GM19467 (cell line): Measurements from ENCODE around the gene SZRD1.
A peak's percentile ranks its signal among the peaks of the same experiment; 100 is the strongest.
"Not testable (repeated sequence)": the region's sequence is repeated elsewhere in the genome, so short reads cannot be mapped to it uniquely, and the experiment has no call there.

ENCODE experiments used
- ATAC-seq: cut with Tn5 transposase; IDR thresholded peaks from one replicate; pipeline ENCODE4 v1.9.1; 2021; ENCODE audit warnings: mild to moderate bottlenecking, moderate library complexity; ENCODE audit not compliant: unreplicated experiment

Gene SZRD1

GRCh38 chr1:16366722-16367257, at the start of gene SZRD1:
TSS of gene SZRD1 (plus strand) at chr1:16367242. CDS start at chr1:16367258, 16 bp downstream.
- peak; percentile 88 for ATAC-seq

GRCh38 chr1:16318555-16318954, 48.5 kb upstream of the SZRD1 start:
- no peak for ATAC-seq

GRCh38 chr1:16321176-16321867, 45.7 kb upstream of the SZRD1 start:
- ATAC-seq: no peak

- no peak for ATAC-seq
Measured at GRCh38 chr1:16324456-16324890, 42.6 kb upstream of the SZRD1 start.

- no peak for ATAC-seq
Measured at GRCh38 chr1:16326833-16327404, 40.1 kb upstream of the SZRD1 start.

- no peak for ATAC-seq
Measured at GRCh38 chr1:16334655-16335340, 32.2 kb upstream of the SZRD1 start.

- no peak for ATAC-seq
Measured at GRCh38 chr1:16338961-16339360, 28.1 kb upstream of the SZRD1 start.

GRCh38 chr1:16340673-16341072, 26.4 kb upstream of the SZRD1 start:
- no peak for ATAC-seq

- no peak for ATAC-seq
Measured at GRCh38 chr1:16342331-16343062, 24.5 kb upstream of the SZRD1 start.

- ATAC-seq: not testable (repeated sequence)
Measured at GRCh38 chr1:16343276-16343675, 23.8 kb upstream of the SZRD1 start.

- ATAC-seq: no peak
Measured at GRCh38 chr1:16348414-16349182, 18.4 kb upstream of the SZRD1 start.

- no peak for ATAC-seq
Measured at GRCh38 chr1:16349847-16350406, 17.1 kb upstream of the SZRD1 start.

GRCh38 chr1:16351456-16351993, 15.5 kb upstream of the SZRD1 start:
- ATAC-seq: no peak

- ATAC-seq: peak; percentile 83
Measured at GRCh38 chr1:16351994-16352841, 14.8 kb upstream of the SZRD1 start, which contains the start of gene FBXO42. TSS of gene FBXO42 (minus strand) at chr1:16352480. CDS start at chr1:16315418, 37,062 bp downstream.

GRCh38 chr1:16352842-16353535, 14.1 kb upstream of the SZRD1 start:
- no peak for ATAC-seq

GRCh38 chr1:16354619-16355018, 12.4 kb upstream of the SZRD1 start:
- ATAC-seq: no peak

GRCh38 chr1:16356867-16357266, 10.2 kb upstream of the SZRD1 start:
- no peak for ATAC-seq

GRCh38 chr1:16365146-16365498, 1.9 kb upstream of the SZRD1 start:
- not testable (repeated sequence) for ATAC-seq
